ENCODE results near the gene STEAP1B. TPM values are rescaled to one million over a fixed set of nuclear protein-coding genes. Genes with fewer than 3 reads are reported as not detected.

Gene STEAP1B
- total and polyA plus RNA-seq, 2 experiments from 2014 or later, result 27.7 to 31.6 TPM

DNA sequence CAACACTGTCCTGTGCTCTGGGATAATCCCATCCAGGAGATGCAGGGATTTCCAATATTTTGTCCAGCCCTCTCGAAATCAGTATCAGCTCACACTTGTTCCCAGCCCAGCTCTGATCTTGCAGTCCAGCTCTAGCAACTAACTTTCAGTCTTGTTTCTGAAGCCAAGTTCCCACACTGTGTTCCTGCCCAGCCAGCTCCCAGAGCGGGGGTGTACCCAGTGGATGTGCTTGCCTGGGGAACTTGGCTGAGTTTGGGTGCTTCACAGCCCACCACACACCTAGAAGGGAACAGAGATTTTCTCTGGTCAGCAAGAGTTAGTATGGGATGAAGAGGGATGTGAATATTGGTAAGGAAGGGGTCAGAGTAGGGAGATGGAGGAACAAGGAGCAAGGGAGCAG lies 85.6 kb downstream of the STEAP1B start:
- Histone ChIP-seq H3F3A (ENCODE audit: insufficient read depth) (no peaks in the 10 kb centered on the region), H2AFZ (no peak overlapping the region), H4K20me1 (ENCODE audit: insufficient read depth) (no peaks in the 10 kb centered on the region), H3K36me3 (ENCODE audit: low read depth) (no peaks in the 10 kb centered on the region), H3K27ac (no peak overlapping the region), H3K27me3 (replicated peaks; ENCODE audit: insufficient read depth) (no peaks in the 10 kb centered on the region), H3K4me3 (no peak overlapping the region), H3K9me3 (ENCODE audit: low read depth) (no peaks in the 10 kb centered on the region), H3K4me1 (ENCODE audit: insufficient read depth) (no peaks in the 10 kb centered on the region), H3K9ac (no peak overlapping the region), H3K79me2 (ENCODE audit: insufficient read depth) (no peaks in the 10 kb centered on the region), H3K9me2 (ENCODE audit: insufficient read depth) (no peaks in the 10 kb centered on the region), H3K4me2 (ENCODE audit: unreplicated experiment) (no peak overlapping the region)
- DNase-seq, result no peak
- in situ Hi-C loops (cut with MboI), result no loop called here
- 66 to 81% methylated on average over 2 of the region's 2 CpGs for WGBS, 2 experiments (ENCODE audit: low coverage in 1 of 2, low lambda C conversion rate in 2 of 2, missing lambda C conversion rate in 2 of 2)
- TF ChIP-seq EZH2phosphoT487 (IDR thresholded peaks at IDR 0.05; ENCODE audit: insufficient read depth, low read depth), result no peak
- no peak for TF ChIP-seq EZH2 (IDR thresholded peaks at IDR 0.05; ENCODE audit: insufficient read depth, poor library complexity, severe bottlenecking)

GRCh38 chr7:22413211-22413610 lies 86.8 kb downstream of the STEAP1B start:
- H3K9ac ChIP-seq, result no peak overlapping the region
- WGBS, 2 experiments (ENCODE audit: low coverage in 1 of 2, low lambda C conversion rate in 2 of 2, missing lambda C conversion rate in 2 of 2), result 69 to 74% methylated on average over 2 of the region's 2 CpGs

DNA sequence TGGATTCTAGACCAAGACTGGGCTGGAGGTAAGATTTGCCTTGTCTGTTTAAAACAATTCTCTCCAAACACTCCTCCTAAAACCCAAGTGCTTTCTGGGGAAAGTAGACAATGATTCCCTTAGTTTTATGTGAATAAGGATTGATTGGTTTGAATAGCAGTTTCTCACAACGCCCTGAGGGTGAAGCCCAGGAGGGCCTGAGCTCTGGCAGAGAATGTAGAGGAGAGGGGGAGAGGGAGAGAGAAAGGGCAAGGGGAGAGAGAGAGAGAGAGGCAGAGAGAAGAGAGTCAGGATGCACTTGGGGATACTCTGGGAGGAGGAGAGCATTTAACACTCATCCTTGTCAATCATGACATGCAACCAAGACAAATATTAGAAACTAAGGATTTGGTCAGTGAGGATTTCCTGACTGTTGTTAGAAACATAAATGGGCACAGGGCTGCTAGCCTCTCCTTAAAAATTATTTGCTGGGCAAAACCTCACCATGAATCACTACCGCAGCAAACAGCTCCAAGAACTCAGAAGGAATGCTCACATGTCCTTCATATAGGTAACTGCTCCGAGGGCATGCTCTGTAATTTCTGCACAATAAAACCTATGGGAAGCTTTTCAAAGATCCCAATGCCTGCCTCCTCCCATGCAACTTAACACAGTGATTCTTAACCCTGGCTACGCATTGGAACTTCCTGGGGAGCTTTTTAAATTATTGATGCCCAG lies 87.9 kb downstream of the STEAP1B start:
- Histone ChIP-seq H2AFZ (no peak overlapping the region), H3K4me3 (no peak overlapping the region), H3K4me1 (ENCODE audit: insufficient read depth) (no peaks in the 10 kb centered on the region), H3K36me3 (ENCODE audit: low read depth) (no peaks in the 10 kb centered on the region), H3K9me2 (ENCODE audit: insufficient read depth) (no peaks in the 10 kb centered on the region), H3K4me2 (ENCODE audit: unreplicated experiment) (no peak overlapping the region), H3K27me3 (replicated peaks; ENCODE audit: insufficient read depth) (no peaks in the 10 kb centered on the region), H3K9ac (no peak overlapping the region), H3K9me3 (ENCODE audit: low read depth) (no peaks in the 10 kb centered on the region), H3K79me2 (ENCODE audit: insufficient read depth) (no peaks in the 10 kb centered on the region), H3F3A (ENCODE audit: insufficient read depth) (no peaks in the 10 kb centered on the region), H4K20me1 (ENCODE audit: insufficient read depth) (no peaks in the 10 kb centered on the region), H3K27ac (no peak overlapping the region)
- no peak for TF ChIP-seq EZH2 (IDR thresholded peaks at IDR 0.05; ENCODE audit: insufficient read depth, poor library complexity, severe bottlenecking)
- no peak for TF ChIP-seq EZH2phosphoT487 (IDR thresholded peaks at IDR 0.05; ENCODE audit: insufficient read depth, low read depth)
- in situ Hi-C loops (cut with MboI), result no loop called here
- 57% methylated on average over 4 of the region's 4 CpGs for WGBS, 2 experiments (ENCODE audit: low coverage in 1 of 2, low lambda C conversion rate in 2 of 2, missing lambda C conversion rate in 2 of 2)
- DNase-seq, result no peak

More at GRCh38 chr7:22413211-22413610, 86.8 kb downstream of the STEAP1B start:
- no peaks in the 10 kb centered on the region for H3K4me1 ChIP-seq (ENCODE audit: insufficient read depth)
- H3F3A ChIP-seq (ENCODE audit: insufficient read depth), result no peaks in the 10 kb centered on the region
- no peak for DNase-seq
- no peaks in the 10 kb centered on the region for H3K36me3 ChIP-seq (ENCODE audit: low read depth)
- no peak overlapping the region for H3K4me2 ChIP-seq (ENCODE audit: unreplicated experiment)
- H3K9me3 ChIP-seq (ENCODE audit: low read depth), result no peaks in the 10 kb centered on the region
- in situ Hi-C loops (cut with MboI), result no loop called here
- H3K27me3 ChIP-seq (replicated peaks; ENCODE audit: insufficient read depth), result no peaks in the 10 kb centered on the region
- no peaks in the 10 kb centered on the region for H3K9me2 ChIP-seq (ENCODE audit: insufficient read depth)
- H3K4me3 ChIP-seq, result no peak overlapping the region
- H2AFZ ChIP-seq, result no peak overlapping the region
- no peak for TF ChIP-seq EZH2phosphoT487 (IDR thresholded peaks at IDR 0.05; ENCODE audit: insufficient read depth, low read depth)
- no peak overlapping the region for H3K27ac ChIP-seq
- no peaks in the 10 kb centered on the region for H4K20me1 ChIP-seq (ENCODE audit: insufficient read depth)
- H3K79me2 ChIP-seq (ENCODE audit: insufficient read depth), result no peaks in the 10 kb centered on the region

GRCh38 chr7:22406715-22407114 lies 93.3 kb downstream of the STEAP1B start:
- no peak for DNase-seq
- H3K4me1 ChIP-seq (ENCODE audit: insufficient read depth), result peaks cover 4% of the 10 kb centered on the region; the same call in 1 of the 2 replicates
- H3K4me2 ChIP-seq (ENCODE audit: unreplicated experiment), result no peak overlapping the region
- no peak overlapping the region for H3K9ac ChIP-seq
- H2AFZ ChIP-seq, result no peak overlapping the region
- H3K4me3 ChIP-seq, result no peak overlapping the region
- no peaks in the 10 kb centered on the region for H3K9me2 ChIP-seq (ENCODE audit: insufficient read depth)
- H3K27ac ChIP-seq, result no peak overlapping the region
- no peak for TF ChIP-seq EZH2phosphoT487 (IDR thresholded peaks at IDR 0.05; ENCODE audit: insufficient read depth, low read depth)
- WGBS, 2 experiments (ENCODE audit: low coverage in 1 of 2, low lambda C conversion rate in 2 of 2, missing lambda C conversion rate in 2 of 2), result 52 to 68% methylated on average over 4 of the region's 4 CpGs
- no peaks in the 10 kb centered on the region for H3K36me3 ChIP-seq (ENCODE audit: low read depth)
- no peaks in the 10 kb centered on the region for H3K27me3 ChIP-seq (replicated peaks; ENCODE audit: insufficient read depth)
- in situ Hi-C loops (cut with MboI), result no loop called here
- no peaks in the 10 kb centered on the region for H3F3A ChIP-seq (ENCODE audit: insufficient read depth)
- H4K20me1 ChIP-seq (ENCODE audit: insufficient read depth), result no peaks in the 10 kb centered on the region
- H3K9me3 ChIP-seq (ENCODE audit: low read depth), result no peaks in the 10 kb centered on the region
- H3K79me2 ChIP-seq (ENCODE audit: insufficient read depth), result no peaks in the 10 kb centered on the region

Measured in GM23248 (cell line).